Measurements from ENCODE around the gene NOTUM. TPM values are rescaled to one million over a fixed set of nuclear protein-coding genes. Genes with fewer than 3 reads are reported as not detected.
A peak's percentile ranks its signal among the peaks of the same experiment; 100 is the strongest.

NOTUM gene
- total and polyA plus RNA-seq, 12 donors: 0.07 to 9.7 (median 0.69) TPM; not detected in 3

GRCh38 chr17:81976332-81977210, 15.6 kb upstream of the NOTUM start:
- Histone ChIP-seq H3K9me3 (replicated peaks in 1 of 3) (no peaks in the 10 kb centered on the region), H3K4me3 (peak overlapping the region in 2 of 4 donors; percentile 84 to 99), H3K27me3 (no peaks in the 10 kb centered on the region), H3K27ac (peak overlapping the region; percentile 31 to 97 (median 86)), H3K4me1 (replicated peaks in 1 of 2) (peaks cover 5 to 17% of the 10 kb centered on the region in 2 donors), H3K36me3 (replicated peaks in 1 of 2) (no peaks in the 10 kb centered on the region)
- TF ChIP-seq, protein P1, sequence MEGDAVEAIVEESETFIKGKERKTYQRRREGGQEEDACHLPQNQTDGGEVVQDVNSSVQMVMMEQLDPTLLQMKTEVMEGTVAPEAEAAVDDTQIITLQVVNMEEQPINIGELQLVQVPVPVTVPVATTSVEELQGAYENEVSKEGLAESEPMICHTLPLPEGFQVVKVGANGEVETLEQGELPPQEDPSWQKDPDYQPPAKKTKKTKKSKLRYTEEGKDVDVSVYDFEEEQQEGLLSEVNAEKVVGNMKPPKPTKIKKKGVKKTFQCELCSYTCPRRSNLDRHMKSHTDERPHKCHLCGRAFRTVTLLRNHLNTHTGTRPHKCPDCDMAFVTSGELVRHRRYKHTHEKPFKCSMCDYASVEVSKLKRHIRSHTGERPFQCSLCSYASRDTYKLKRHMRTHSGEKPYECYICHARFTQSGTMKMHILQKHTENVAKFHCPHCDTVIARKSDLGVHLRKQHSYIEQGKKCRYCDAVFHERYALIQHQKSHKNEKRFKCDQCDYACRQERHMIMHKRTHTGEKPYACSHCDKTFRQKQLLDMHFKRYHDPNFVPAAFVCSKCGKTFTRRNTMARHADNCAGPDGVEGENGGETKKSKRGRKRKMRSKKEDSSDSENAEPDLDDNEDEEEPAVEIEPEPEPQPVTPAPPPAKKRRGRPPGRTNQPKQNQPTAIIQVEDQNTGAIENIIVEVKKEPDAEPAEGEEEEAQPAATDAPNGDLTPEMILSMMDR (IDR thresholded peaks at IDR 0.05): no peak
- no peak for TF ChIP-seq POLR2A (IDR thresholded peaks at IDR 0.05)
- intact Hi-C loops (cut with DNase I): no loop called here
- WGBS, 4 donors: 21 to 30% (median 27%) methylated on average over 6 to 30 of the region's 30 CpGs
- DNase-seq: peak; percentile 57 to 79 (median 66)

DNA sequence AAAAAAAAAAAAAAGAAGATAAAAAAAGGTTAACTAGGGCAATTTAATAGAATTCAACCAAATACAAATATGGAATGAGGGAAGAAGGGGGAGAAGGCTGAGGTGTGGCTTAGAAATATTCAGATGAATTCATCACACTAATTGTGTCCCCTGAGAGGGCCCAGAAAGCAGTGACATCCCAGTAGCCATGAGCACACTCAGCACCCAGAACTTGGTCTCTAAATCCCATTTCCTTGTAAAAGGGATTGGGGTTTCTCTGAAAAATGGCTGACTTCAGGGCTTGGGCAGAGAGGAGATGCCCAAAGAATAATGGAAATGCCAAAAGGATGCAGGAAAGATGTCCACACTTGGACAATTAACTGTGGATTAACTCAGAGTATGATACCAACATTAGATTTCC, 12.4 kb upstream of the NOTUM start:
- Histone ChIP-seq H3K27me3 (no peaks in the 10 kb centered on the region), H3K9me3 (replicated peaks in 1 of 3) (no peaks in the 10 kb centered on the region), H3K36me3 (replicated peaks in 1 of 2) (no peaks in the 10 kb centered on the region), H3K27ac (no peak overlapping the region), H3K4me3 (no peak overlapping the region), H3K4me1 (replicated peaks in 1 of 2) (peaks cover 5 to 11% of the 10 kb centered on the region in 2 donors)
- no peak for TF ChIP-seq POLR2A (IDR thresholded peaks at IDR 0.05)
- no peak for DNase-seq
- intact Hi-C loops (cut with DNase I): no loop called here

DNA sequence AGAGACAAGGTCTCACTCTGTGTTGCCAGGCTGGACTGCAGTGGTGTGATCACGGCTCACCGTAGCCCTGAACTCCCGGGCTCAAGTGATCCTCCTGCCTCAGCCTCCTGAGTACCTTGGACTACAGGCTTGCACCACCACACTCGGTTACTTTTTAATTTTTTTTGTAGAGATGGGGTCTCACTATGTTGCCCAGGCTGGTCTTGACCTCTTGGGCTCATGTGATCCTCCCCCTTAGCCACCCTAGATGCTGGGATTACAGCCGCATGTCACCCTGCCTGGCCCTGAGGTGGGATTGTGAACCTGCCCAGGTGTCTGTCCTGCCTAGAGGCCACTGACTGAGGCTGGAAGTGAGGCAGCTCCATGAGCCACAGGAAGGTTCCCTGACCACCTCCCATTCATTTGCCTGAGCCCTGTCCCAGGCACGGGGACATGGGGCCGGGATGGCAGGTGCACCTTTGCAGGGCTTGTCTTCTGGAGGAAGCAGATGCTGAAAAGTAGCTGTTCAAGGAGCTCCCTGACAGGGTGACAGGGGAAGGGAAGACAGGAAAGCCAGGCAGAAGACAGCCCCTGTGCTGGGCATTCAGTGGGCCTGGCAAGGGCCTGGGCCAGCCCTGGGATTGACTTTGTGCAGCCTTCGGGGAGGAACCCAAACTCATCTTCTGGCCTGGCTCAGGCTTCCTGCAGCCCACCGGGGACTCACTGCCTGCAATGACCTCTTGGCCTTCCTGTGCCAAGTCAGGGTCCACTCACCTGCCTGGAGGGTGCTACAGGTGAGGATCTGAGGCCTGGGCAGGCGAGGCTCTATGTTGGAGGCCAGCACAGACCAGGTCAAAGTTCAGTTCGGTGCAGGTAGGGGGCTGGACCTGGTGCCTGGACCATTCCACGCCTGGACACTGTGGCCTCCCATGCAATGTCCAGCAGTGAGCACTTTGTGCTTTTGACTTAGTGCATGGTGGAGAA, 8.1 kb upstream of the NOTUM start:
- WGBS, 4 donors: 73 to 84% (median 80%) methylated on average over 11 to 12 of the region's 12 CpGs
- intact Hi-C loops (cut with DNase I): no loop called here
- no peak for DNase-seq
- no peaks in the 10 kb centered on the region for H3K27me3 ChIP-seq
- no peak overlapping the region for H3K27ac ChIP-seq
- H3K4me3 ChIP-seq: no peak overlapping the region
- TF ChIP-seq, protein P1 (IDR thresholded peaks at IDR 0.05): no peak
- peak in 1 of 2 donors; percentile 19 for TF ChIP-seq POLR2A (IDR thresholded peaks at IDR 0.05)
- H3K4me1 ChIP-seq (replicated peaks in 1 of 2): peaks cover 17 to 18% of the 10 kb centered on the region in 2 donors
- H3K36me3 ChIP-seq (replicated peaks in 1 of 2): no peaks in the 10 kb centered on the region
- H3K9me3 ChIP-seq (replicated peaks in 1 of 3): no peaks in the 10 kb centered on the region

DNA sequence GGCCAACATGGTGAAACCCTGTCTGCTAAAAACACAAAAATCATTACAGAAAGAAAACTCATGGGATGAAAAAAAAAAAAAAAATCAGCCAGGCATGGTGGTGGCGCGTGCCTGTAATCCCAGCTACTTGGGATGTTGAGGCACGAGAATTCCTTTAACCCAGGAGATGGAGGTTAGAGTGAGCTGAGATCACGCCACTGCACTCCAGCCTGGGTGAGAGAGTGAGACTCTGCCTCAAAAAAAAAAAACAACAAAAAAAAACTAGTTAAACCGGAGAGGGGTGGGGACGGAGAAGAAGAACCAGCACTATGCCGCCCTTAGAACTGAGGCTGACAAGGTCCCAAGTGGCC, 7.4 kb upstream of the NOTUM start:
- TF ChIP-seq POLR2A (IDR thresholded peaks at IDR 0.05): no peak
- TF ChIP-seq, protein P1 (IDR thresholded peaks at IDR 0.05): no peak
- H3K27ac ChIP-seq: no peak overlapping the region
- intact Hi-C loops (cut with DNase I): no loop called here
- no peak for DNase-seq
- H3K27me3 ChIP-seq: no peaks in the 10 kb centered on the region
- no peak overlapping the region for H3K4me3 ChIP-seq
- WGBS, 4 donors: 62 to 81% (median 69%) methylated on average over 7 of the region's 7 CpGs
- H3K9me3 ChIP-seq (replicated peaks in 1 of 3): no peaks in the 10 kb centered on the region
- peaks cover 17 to 18% of the 10 kb centered on the region in 2 donors for H3K4me1 ChIP-seq (replicated peaks in 1 of 2)
- no peaks in the 10 kb centered on the region for H3K36me3 ChIP-seq (replicated peaks in 1 of 2)
